ENCODE measurements around the gene AP2B1.

The AP2B1 gene

DNA sequence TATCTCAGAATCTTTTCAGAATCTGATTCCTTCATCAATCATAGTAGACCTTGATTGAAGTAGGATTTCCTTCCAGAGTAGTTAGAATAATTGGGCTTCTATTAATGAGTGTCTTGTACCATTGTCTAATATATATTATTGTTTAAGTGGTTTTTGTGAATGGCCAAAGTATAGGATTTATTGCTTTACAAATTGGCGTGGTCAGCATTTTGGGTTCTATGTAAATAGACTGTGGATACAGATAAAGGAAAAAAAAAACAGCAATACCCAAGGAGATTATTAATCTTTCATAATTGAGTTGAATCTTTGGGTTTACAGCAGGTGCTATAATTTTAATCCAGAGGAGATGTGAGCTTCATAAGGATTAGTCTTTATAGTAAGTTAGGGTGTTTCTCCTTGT lies 64.3 kb downstream of the AP2B1 start:
- no peak for TF ChIP-seq CTCF (IDR thresholded peaks at IDR 0.05; ENCODE audit: low read length, missing control alignments)
- no peak for DNase-seq (ENCODE audit: low read depth)

DNA sequence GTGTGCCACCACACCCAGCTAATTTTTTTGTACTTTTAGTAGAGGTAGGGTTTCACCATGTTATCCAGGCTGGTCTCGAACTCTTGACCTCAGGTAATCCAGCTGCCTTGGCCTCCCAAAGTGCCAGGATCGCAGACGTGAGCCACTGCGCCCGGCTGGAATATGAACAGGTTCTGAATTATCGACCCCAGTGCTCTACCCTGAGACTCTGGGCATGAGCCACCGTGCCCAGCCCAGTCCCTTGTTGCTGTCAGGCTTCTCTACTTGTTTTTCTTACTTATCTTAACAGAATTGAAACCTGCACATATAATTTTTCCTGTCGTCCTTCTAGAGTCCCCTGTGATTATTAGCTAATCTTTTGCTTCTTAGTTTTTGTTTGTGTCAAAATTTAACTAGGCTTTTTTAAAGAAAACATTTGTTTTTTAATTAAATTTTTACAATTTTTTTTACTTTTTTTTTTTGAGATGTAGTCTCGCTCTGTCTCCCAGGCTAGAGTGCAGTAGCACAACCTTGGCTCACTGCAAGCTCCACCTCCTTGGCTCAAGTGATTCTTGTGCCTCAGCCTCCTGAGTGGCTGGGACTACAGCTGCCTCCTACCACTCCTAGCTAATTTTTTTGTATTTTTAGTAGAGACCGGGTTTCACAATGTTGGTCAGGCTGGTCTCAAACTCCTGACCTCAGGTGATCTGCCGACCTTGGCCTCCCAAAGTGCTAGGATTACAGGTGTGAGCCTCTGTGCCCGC lies 66.7 kb downstream of the AP2B1 start:
- H3K4me3 ChIP-seq (replicated peaks; ENCODE audit: low read depth, low read length): no peak overlapping the region
- TF ChIP-seq CTCF (IDR thresholded peaks at IDR 0.05; ENCODE audit: low read length, missing control alignments): no peak
- DNase-seq (ENCODE audit: low read depth): no peak

More for the DNA sequence above, 64.3 kb downstream of the AP2B1 start:
- no peak overlapping the region for H3K4me3 ChIP-seq (replicated peaks; ENCODE audit: low read depth, low read length)

DNA sequence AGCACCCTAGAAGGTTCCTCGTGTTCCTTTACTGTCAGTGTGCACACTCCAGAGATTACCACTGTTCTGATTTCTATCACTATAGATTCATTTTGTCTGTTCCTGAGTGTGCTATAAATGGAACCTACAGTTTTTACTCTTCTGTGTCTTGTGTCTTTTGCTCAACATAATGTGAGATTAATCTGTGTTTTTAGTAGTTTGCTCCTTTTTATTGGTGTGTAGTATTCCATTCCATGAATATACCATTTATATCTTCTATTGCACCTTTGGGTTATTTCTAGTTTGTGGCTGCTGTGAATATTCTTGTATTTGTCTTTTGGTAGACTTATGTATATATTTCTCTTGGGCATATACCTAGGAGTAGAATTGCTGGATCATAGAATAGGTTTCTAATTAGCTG lies 68.2 kb downstream of the AP2B1 start:
- no peak for DNase-seq (ENCODE audit: low read depth)
- H3K4me3 ChIP-seq (replicated peaks; ENCODE audit: low read depth, low read length): no peak overlapping the region
- no peak for TF ChIP-seq CTCF (IDR thresholded peaks at IDR 0.05; ENCODE audit: low read length, missing control alignments)

GRCh38 chr17:35660902-35661301 lies 73.8 kb downstream of the AP2B1 start:
- TF ChIP-seq CTCF (IDR thresholded peaks at IDR 0.05; ENCODE audit: low read length, missing control alignments): no peak

DNA sequence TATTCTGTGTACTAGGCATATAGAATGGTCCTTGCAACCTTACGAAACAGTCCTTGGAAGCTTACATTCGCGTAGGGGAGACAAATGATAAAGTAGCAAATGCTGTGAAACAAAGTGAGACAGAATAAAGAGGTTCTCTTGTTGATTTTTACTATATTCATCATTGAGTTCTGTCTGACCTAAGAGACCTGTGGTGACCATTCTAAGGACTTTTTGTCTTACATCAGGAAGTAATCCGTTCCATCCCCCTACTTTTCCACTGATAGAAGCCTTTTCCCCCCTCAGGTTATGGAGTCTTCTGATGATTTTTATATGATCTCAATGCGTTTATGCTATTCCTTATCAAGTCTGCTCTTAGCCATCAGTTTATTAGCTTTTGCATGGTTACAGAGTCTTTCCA lies 77.6 kb downstream of the AP2B1 start:
- TF ChIP-seq CTCF (IDR thresholded peaks at IDR 0.05; ENCODE audit: low read length, missing control alignments): no peak
- DNase-seq (ENCODE audit: low read depth): no peak
- H3K4me3 ChIP-seq (replicated peaks; ENCODE audit: low read depth, low read length): no peak overlapping the region

More at GRCh38 chr17:35660902-35661301, 73.8 kb downstream of the AP2B1 start:
- H3K4me3 ChIP-seq (replicated peaks; ENCODE audit: low read depth, low read length): no peak overlapping the region
- DNase-seq (ENCODE audit: low read depth): no peak

DNA sequence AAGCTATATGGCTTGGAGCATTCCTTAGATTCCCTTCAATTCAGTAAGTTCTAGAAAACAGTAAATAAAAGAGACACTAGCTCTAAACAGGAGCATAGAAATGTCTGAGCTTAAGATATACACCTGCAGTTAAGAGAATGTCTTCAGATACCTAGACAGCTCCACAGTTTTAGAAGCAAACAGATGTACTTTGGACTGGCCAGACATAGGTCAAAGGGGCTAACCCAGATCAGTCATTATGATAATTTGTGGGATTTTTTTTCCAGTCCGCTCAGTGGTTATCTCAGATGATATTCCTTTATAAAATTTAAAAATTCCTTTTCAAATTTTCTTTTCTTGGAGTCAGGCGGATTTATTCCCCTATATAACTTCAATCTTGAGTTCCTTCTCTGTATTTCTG lies 78.5 kb downstream of the AP2B1 start:
- no peak overlapping the region for H3K4me3 ChIP-seq (replicated peaks; ENCODE audit: low read depth, low read length)
- no peak for DNase-seq (ENCODE audit: low read depth)
- no peak for TF ChIP-seq CTCF (IDR thresholded peaks at IDR 0.05; ENCODE audit: low read length, missing control alignments)

DNA sequence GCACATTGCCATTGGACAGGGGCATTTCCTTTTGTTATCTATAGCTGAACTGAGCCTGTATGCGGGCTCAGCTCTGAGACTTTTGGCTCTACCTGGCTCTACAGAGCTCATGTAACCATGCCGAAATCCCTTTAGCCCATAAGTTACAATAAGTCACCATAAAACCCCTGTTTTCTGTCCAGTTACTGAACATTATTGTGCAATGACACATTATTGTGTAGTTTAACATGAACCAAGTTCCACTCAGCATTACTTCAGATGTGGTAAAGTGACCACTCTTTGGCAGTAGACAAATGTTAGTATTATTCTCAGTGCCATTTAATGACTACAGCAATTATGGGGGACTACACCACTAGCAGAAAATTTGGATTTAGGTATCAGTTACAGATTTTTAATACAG lies 78.9 kb downstream of the AP2B1 start:
- no peak overlapping the region for H3K4me3 ChIP-seq (replicated peaks; ENCODE audit: low read depth, low read length)
- DNase-seq (ENCODE audit: low read depth): peak; percentile 7
- no peak for TF ChIP-seq CTCF (IDR thresholded peaks at IDR 0.05; ENCODE audit: low read length, missing control alignments)
